Rectal smooth muscle tissue (tissue), 1 donor: ENCODE measurements around the gene NDUFAF5.
"Not testable (repeated sequence)": the region's sequence is repeated elsewhere in the genome, so short reads cannot be mapped to it uniquely, and the experiment has no call there.

Experiments used
- H3K27ac ChIP-seq: one replicate; pipeline ENCODE4 v1.7.0; 2013; ENCODE audit warnings: low read depth, low read length, inconsistent platforms
- H3K27me3 ChIP-seq: one replicate; pipeline ENCODE4 v1.7.0; 2013; ENCODE audit warnings: low read length; ENCODE audit not compliant: control insufficient read depth, insufficient read depth
- H3K36me3 ChIP-seq: one replicate; pipeline ENCODE4 v1.7.0; 2013; ENCODE audit warnings: low read length; ENCODE audit not compliant: control insufficient read depth, insufficient read depth
- H3K4me1 ChIP-seq: one replicate; pipeline ENCODE4 v1.7.0; 2013; ENCODE audit warnings: low read length; ENCODE audit not compliant: control insufficient read depth, insufficient read depth
- H3K4me3 ChIP-seq: one replicate; pipeline ENCODE4 v1.7.0; 2013; ENCODE audit warnings: low read length
- H3K9ac ChIP-seq: one replicate; pipeline ENCODE4 v1.7.0; 2013; ENCODE audit warnings: low read length

NDUFAF5 gene

DNA sequence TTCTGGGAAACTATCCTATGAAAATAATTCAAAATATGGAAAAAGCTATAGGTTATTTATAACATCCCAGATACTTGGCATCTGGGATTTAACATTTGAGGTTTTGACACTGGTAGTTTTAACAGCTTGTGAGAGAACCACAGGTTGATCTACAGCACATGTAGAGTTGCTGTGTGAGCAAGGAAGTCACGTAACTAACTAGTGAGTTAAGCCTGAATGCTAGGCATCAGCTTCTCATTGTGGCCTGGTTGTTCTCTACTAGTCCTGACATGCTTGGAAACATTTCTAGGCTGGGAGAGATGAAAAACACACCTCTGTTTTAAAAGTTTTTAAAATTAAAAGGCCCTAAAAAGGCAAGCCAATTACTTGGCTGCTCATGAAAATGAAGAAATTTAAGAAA is 28.3 kb upstream of the NDUFAF5 start:
- H3K36me3 ChIP-seq: no peaks in the 10 kb centered on the region
- H3K9ac ChIP-seq: no peak overlapping the region
- no peaks in the 10 kb centered on the region for H3K4me1 ChIP-seq
- no peak overlapping the region for H3K4me3 ChIP-seq
- no peak overlapping the region for H3K27ac ChIP-seq
- H3K27me3 ChIP-seq: no peaks in the 10 kb centered on the region

DNA sequence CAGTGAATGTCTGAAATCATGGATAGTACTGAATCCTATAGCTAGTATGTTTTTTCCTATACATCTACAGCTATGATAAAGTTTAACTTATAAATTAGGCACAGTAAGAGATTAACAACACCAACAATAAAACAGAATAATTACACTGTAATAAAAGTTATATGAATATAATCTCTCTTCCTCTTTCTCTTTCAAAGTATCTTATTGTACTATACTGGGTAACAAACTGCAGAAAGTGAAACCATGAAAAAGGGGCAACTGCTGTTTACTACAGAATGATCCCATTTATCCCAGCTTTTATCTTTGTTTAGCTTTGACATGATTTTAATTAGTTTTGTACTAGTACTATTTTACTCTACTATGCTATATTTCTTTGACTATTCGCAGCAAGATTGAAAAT is 25.9 kb upstream of the NDUFAF5 start:
- H3K9ac ChIP-seq: no peak overlapping the region
- no peaks in the 10 kb centered on the region for H3K27me3 ChIP-seq
- H3K36me3 ChIP-seq: no peaks in the 10 kb centered on the region
- H3K4me1 ChIP-seq: no peaks in the 10 kb centered on the region
- no peak overlapping the region for H3K27ac ChIP-seq
- H3K4me3 ChIP-seq: no peak overlapping the region

- not testable (repeated sequence) for H3K4me3 ChIP-seq, H3K4me1 ChIP-seq, H3K9ac ChIP-seq, H3K36me3 ChIP-seq, H3K27ac ChIP-seq, H3K27me3 ChIP-seq
Observed at GRCh38 chr20:13760451-13760946, 24.3 kb upstream of the NDUFAF5 start.

GRCh38 chr20:13765299-13765698 is 19.5 kb upstream of the NDUFAF5 start:
- no peaks in the 10 kb centered on the region for H3K27me3 ChIP-seq
- H3K36me3 ChIP-seq: peaks cover 8% of the 10 kb centered on the region
- H3K4me3 ChIP-seq: no peak overlapping the region
- no peak overlapping the region for H3K9ac ChIP-seq
- no peak overlapping the region for H3K27ac ChIP-seq
- H3K4me1 ChIP-seq: no peaks in the 10 kb centered on the region

DNA sequence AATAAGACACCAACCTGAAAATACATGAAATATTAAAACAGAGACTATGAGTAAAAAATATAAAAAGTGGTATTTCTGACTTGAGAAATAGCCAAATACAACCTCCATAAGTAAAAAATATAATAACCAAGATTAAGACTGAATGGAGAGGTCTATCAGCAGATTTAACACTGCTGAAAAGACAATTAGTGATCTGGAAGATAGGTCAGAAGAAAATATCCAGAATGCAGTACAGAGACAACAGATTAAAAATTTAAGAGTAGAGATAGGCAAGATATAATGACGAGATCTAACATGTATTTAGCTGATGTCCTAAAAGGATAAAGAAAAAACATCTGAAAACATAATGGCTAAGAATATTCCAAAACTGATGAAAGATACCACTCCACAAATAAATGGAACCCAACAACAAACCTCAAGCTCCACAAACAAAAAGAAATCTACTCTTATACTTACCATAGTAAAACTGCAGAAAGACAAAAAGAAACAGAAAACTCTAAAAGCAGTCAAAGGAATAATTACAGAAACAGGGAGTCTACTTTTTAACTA is 18.9 kb upstream of the NDUFAF5 start:
- H3K9ac ChIP-seq: no peak overlapping the region
- no peaks in the 10 kb centered on the region for H3K27me3 ChIP-seq
- no peak overlapping the region for H3K4me3 ChIP-seq
- peaks cover 11% of the 10 kb centered on the region for H3K36me3 ChIP-seq
- no peak overlapping the region for H3K27ac ChIP-seq
- H3K4me1 ChIP-seq: no peaks in the 10 kb centered on the region

DNA sequence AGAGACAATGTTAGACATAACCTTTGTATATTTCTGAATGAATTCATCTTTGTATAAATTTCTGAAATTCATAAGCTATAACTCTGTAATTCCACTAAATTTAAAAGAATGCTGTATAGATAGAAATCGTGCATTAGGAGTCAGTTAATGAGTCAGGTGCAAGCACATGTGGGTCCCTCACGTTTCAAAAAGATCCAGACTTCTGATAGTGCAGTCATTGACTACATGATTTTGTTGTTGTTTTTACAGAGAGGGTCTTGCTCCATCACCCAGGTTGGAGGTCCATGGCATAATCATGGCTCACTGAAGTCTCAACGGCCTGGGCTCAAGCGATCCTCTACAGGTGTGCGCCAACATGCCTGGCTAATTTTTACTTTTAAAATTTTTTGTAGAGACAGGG is 14.7 kb upstream of the NDUFAF5 start:
- no peaks in the 10 kb centered on the region for H3K4me1 ChIP-seq
- no peaks in the 10 kb centered on the region for H3K27me3 ChIP-seq
- H3K4me3 ChIP-seq: no peak overlapping the region
- H3K27ac ChIP-seq: no peak overlapping the region
- H3K36me3 ChIP-seq: peaks cover 12% of the 10 kb centered on the region
- no peak overlapping the region for H3K9ac ChIP-seq

- no peak overlapping the region for H3K9ac ChIP-seq
- H3K36me3 ChIP-seq: peaks cover 10% of the 10 kb centered on the region
- no peak overlapping the region for H3K27ac ChIP-seq
- H3K4me3 ChIP-seq: no peak overlapping the region
- no peaks in the 10 kb centered on the region for H3K4me1 ChIP-seq
- H3K27me3 ChIP-seq: no peaks in the 10 kb centered on the region
Observed at GRCh38 chr20:13771853-13772453, 12.9 kb upstream of the NDUFAF5 start.

DNA sequence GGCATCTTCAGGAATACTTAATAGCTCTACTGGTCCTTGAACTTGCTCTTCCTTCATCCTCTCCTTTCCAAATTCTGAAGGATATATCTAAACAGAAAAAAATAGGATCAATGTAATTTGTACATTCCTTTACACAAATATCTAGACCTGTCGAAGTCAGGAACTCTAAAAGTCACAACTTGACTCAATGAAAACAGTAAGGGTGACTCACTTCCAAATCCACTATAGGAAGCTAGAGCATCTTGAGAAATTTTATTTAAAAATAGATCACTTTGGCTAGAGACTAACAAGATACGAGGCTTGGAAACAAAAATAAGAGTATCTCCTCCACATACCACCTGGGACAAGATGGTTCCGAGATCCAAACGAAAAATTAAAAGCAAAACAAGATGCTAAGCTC is 12.3 kb upstream of the NDUFAF5 start:
- Histone ChIP-seq H3K27me3 (no peaks in the 10 kb centered on the region), H3K27ac (no peak overlapping the region), H3K9ac (no peak overlapping the region), H3K4me3 (no peak overlapping the region), H3K36me3 (peaks cover 11% of the 10 kb centered on the region), H3K4me1 (no peaks in the 10 kb centered on the region)

GRCh38 chr20:13775867-13776266 is 9.0 kb upstream of the NDUFAF5 start:
- peaks cover 13% of the 10 kb centered on the region for H3K36me3 ChIP-seq
- no peak overlapping the region for H3K9ac ChIP-seq
- H3K27me3 ChIP-seq: no peaks in the 10 kb centered on the region
- H3K27ac ChIP-seq: no peak overlapping the region
- no peaks in the 10 kb centered on the region for H3K4me1 ChIP-seq
- no peak overlapping the region for H3K4me3 ChIP-seq

DNA sequence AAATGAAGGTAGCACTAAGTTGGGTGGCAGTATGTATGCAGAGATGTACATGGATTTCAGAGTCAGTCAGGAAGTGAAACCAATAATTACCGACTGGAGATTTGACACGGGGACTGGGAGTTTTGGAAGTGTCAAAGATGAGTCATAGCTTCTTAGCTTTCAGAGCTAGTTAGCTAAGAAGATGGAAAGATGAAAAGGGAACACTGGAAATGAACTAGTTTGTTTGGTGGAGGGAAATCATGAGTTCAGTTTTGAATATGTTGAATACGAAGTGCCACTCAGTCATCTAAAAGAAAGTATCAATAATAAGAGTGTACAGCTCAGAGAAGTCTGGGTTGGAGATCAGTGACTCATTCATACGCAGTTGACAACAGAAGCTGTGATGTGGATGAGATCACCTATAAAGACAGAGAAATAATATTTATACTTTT is 7.6 kb upstream of the NDUFAF5 start:
- Histone ChIP-seq H3K27me3 (no peaks in the 10 kb centered on the region), H3K4me3 (no peak overlapping the region), H3K9ac (no peak overlapping the region), H3K4me1 (no peaks in the 10 kb centered on the region), H3K27ac (no peak overlapping the region), H3K36me3 (peaks cover 12% of the 10 kb centered on the region)

DNA sequence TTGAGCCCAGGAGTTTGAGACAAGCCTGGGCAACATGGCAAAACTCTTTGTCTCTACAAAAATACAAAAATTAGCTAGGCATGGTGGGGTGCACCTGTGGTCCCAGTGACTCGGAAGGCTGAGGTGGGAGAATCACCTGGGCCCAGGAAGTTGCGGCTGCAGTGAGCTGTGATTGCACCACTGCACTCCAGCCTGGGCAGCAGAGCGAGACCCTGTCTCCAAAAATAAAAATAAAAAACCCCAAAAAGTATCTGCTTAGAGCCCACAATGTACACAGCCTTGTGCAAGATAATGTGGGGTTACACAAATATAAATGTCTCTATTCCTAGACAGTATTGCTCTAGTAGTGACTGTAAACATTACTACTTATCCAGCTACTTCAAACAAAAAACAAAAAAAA is 6.0 kb upstream of the NDUFAF5 start:
- Histone ChIP-seq H3K27ac (no peak overlapping the region), H3K4me3 (no peak overlapping the region), H3K27me3 (no peaks in the 10 kb centered on the region), H3K36me3 (peaks cover 12% of the 10 kb centered on the region), H3K4me1 (peaks cover 3% of the 10 kb centered on the region), H3K9ac (no peak overlapping the region)

DNA sequence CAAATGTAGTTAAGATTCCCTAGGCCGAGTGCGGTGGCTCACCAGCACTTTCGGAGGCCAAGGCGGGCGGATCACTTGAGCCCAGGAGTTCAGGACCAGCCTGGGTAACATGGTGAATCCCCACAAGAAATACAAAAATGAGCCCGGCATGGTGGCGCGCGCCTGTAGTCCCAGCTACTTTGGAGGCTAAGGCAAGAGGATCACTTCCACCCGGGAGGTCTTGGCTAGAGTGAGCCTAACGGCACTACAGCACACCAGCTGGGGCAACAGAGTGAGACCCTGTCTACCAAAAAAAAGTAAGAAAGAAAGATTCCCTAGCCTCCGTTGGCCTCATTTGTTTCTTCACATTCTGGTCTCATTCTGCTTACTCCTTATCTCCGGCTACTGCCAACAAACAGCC is 1.3 kb upstream of the NDUFAF5 start:
- peaks cover 4% of the 10 kb centered on the region for H3K36me3 ChIP-seq
- no peak overlapping the region for H3K9ac ChIP-seq
- no peaks in the 10 kb centered on the region for H3K27me3 ChIP-seq
- peaks cover 14% of the 10 kb centered on the region for H3K4me1 ChIP-seq
- no peak overlapping the region for H3K27ac ChIP-seq
- no peak overlapping the region for H3K4me3 ChIP-seq

DNA sequence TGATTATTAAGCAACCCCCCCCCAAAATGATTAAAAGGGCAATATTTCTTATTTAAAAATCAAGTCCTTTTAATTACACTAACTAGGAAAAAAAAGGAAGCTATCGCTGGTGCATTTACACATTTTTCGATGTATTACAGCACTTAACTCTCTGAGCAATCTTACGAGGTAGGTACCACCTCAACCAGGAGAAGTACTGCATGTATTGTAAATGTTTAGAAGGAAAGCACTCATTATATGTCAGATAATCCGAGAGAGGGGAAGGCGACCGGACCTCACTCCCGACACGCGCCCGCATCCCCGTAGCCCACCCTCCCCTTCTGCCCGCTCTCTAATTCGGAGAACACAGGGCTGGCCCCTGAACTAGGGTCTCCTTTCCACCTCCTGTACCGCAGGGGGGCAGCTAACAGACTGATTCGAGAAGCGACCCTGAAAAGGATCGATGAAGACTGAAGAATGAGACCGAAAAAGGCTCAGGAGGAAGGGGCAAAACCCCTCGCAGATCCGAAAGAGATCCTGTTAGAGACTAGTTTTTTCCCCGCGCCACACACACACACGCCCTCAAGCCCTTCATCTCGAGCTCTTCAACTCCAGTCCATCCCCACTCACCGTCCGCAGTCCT is 446 bp upstream of the NDUFAF5 start:
- Histone ChIP-seq H3K9ac (peak overlapping the region; percentile 57), H3K4me3 (peak overlapping the region; percentile 83), H3K27me3 (no peaks in the 10 kb centered on the region), H3K27ac (peak overlapping the region; percentile 88), H3K4me1 (peaks cover 14% of the 10 kb centered on the region), H3K36me3 (peaks cover 2% of the 10 kb centered on the region)
